Suprapubic skin (tissue), 4 donors: Measurements from ENCODE around the gene LAMA3.

Experiments used
- EP300 ChIP-seq: sonication (generic); formaldehyde crosslinking; IDR thresholded peaks from one replicate; pipeline ENCODE4 v1.6.1; 2017; ENCODE audit warnings: antibody characterized with exemption
- POLR2A ChIP-seq, 2 donors: fragments of 450-650 bp; IDR thresholded peaks; one replicate each; pipeline ENCODE4 v1.6.1; 2017; ENCODE audit warnings: antibody characterized with exemption in 2 of 2, mild to moderate bottlenecking in 2 of 2, moderate library complexity in 2 of 2
- POLR2AphosphoS5 ChIP-seq, 3 donors: sonication (generic); formaldehyde crosslinking; IDR thresholded peaks; one replicate each; pipeline ENCODE4 v1.6.1; 2017; ENCODE audit warnings: antibody characterized with exemption in 3 of 3
- TF ChIP-seq, protein P1 (sequence below), 2 donors: fragments of 200-600 bp in 1 of 2; fragments of 450-650 bp in 1 of 2; sonication (generic) in 1 of 2; IDR thresholded peaks; one replicate each; pipeline ENCODE4 v1.5.1; 2016 to 2019; ENCODE audit warnings: antibody characterized with exemption in 2 of 2, mild to moderate bottlenecking in 1 of 2, moderate library complexity in 1 of 2

DNA sequence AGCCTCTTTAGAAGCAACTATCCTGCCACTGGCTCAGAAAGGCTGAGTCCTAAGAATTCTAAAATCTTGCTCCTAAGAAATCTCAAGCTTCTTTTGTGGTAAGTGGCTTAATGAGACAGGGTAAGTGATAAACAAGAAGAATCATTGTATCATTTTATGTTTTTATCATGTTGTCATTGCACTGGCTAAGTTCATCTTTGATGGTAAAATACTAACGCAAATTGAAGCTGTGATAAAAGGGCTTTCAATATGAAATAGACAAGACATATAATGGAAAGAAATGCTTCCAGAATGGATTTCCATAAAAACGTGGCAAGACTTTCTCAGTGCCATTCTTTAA lies 303.7 kb downstream of the LAMA3 start:
- TF ChIP-seq, protein P1, sequence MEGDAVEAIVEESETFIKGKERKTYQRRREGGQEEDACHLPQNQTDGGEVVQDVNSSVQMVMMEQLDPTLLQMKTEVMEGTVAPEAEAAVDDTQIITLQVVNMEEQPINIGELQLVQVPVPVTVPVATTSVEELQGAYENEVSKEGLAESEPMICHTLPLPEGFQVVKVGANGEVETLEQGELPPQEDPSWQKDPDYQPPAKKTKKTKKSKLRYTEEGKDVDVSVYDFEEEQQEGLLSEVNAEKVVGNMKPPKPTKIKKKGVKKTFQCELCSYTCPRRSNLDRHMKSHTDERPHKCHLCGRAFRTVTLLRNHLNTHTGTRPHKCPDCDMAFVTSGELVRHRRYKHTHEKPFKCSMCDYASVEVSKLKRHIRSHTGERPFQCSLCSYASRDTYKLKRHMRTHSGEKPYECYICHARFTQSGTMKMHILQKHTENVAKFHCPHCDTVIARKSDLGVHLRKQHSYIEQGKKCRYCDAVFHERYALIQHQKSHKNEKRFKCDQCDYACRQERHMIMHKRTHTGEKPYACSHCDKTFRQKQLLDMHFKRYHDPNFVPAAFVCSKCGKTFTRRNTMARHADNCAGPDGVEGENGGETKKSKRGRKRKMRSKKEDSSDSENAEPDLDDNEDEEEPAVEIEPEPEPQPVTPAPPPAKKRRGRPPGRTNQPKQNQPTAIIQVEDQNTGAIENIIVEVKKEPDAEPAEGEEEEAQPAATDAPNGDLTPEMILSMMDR (IDR thresholded peaks at IDR 0.05): no peak
- TF ChIP-seq POLR2A (IDR thresholded peaks at IDR 0.05) (no peak), EP300 (no peak), POLR2AphosphoS5 (IDR thresholded peaks at IDR 0.05) (no peak)
